ENCODE data around the gene DGKQ. TPM values are rescaled to one million over a fixed set of nuclear protein-coding genes. Genes with fewer than 3 reads are reported as not detected.

The DGKQ gene
- total and polyA plus RNA-seq, 2 experiments from 2014 or later: 4.0 to 22.4 TPM

DNA sequence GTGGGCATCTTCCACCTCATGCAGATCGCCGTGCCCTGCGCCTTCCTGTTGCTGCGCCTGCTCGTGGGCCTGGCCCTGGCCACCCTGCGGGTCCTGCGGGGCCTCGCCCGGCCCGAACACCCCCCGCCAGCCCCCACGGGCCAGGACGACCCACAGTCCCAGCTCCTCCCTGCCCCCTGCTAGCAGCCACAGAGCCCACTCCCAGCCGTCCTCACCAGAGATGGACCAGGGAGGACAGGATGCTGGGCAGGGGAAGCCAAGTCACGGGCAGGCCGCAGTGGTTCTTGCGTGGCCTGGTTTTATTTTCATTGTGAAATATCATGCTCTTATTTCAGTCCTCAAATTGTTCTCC lies 15.1 kb downstream of the DGKQ start:
- DNase-seq (ENCODE audit: low spot score) (no peak), ATAC-seq (no peak)
- no peak for TF ChIP-seq ZNF114 (CRISPR knock-in tag; IDR thresholded peaks at IDR 0.05)
- TF ChIP-seq CREB1 (CRISPR knock-in tag; IDR thresholded peaks at IDR 0.05; ENCODE audit: low read depth): no peak
- no peak for TF ChIP-seq EZH2phosphoT487 (IDR thresholded peaks at IDR 0.05; ENCODE audit: unreplicated experiment)
- TF ChIP-seq, protein P1, sequence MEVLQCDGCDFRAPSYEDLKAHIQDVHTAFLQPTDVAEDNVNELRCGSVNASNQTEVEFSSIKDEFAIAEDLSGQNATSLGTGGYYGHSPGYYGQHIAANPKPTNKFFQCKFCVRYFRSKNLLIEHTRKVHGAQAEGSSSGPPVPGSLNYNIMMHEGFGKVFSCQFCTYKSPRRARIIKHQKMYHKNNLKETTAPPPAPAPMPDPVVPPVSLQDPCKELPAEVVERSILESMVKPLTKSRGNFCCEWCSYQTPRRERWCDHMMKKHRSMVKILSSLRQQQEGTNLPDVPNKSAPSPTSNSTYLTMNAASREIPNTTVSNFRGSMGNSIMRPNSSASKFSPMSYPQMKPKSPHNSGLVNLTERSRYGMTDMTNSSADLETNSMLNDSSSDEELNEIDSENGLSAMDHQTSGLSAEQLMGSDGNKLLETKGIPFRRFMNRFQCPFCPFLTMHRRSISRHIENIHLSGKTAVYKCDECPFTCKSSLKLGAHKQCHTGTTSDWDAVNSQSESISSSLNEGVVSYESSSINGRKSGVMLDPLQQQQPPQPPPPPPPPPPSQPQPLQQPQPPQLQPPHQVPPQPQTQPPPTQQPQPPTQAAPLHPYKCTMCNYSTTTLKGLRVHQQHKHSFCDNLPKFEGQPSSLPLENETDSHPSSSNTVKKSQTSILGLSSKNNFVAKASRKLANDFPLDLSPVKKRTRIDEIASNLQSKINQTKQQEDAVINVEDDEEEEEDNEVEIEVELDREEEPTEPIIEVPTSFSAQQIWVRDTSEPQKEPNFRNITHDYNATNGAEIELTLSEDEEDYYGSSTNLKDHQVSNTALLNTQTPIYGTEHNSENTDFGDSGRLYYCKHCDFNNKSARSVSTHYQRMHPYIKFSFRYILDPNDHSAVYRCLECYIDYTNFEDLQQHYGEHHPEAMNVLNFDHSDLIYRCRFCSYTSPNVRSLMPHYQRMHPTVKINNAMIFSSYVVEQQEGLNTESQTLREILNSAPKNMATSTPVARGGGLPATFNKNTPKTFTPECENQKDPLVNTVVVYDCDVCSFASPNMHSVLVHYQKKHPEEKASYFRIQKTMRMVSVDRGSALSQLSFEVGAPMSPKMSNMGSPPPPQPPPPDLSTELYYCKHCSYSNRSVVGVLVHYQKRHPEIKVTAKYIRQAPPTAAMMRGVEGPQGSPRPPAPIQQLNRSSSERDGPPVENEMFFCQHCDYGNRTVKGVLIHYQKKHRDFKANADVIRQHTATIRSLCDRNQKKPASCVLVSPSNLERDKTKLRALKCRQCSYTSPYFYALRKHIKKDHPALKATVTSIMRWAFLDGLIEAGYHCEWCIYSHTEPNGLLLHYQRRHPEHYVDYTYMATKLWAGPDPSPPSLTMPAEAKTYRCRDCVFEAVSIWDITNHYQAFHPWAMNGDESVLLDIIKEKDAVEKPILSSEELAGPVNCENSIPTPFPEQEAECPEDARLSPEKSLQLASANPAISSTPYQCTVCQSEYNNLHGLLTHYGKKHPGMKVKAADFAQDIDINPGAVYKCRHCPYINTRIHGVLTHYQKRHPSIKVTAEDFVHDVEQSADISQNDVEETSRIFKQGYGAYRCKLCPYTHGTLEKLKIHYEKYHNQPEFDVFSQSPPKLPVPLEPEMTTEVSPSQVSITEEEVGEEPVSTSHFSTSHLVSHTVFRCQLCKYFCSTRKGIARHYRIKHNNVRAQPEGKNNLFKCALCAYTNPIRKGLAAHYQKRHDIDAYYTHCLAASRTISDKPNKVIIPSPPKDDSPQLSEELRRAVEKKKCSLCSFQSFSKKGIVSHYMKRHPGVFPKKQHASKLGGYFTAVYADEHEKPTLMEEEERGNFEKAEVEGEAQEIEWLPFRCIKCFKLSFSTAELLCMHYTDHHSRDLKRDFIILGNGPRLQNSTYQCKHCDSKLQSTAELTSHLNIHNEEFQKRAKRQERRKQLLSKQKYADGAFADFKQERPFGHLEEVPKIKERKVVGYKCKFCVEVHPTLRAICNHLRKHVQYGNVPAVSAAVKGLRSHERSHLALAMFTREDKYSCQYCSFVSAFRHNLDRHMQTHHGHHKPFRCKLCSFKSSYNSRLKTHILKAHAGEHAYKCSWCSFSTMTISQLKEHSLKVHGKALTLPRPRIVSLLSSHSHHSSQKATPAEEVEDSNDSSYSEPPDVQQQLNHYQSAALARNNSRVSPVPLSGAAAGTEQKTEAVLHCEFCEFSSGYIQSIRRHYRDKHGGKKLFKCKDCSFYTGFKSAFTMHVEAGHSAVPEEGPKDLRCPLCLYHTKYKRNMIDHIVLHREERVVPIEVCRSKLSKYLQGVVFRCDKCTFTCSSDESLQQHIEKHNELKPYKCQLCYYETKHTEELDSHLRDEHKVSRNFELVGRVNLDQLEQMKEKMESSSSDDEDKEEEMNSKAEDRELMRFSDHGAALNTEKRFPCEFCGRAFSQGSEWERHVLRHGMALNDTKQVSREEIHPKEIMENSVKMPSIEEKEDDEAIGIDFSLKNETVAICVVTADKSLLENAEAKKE (CRISPR knock-in tag; IDR thresholded peaks at IDR 0.05): no peak
- TF ChIP-seq, protein P2, sequence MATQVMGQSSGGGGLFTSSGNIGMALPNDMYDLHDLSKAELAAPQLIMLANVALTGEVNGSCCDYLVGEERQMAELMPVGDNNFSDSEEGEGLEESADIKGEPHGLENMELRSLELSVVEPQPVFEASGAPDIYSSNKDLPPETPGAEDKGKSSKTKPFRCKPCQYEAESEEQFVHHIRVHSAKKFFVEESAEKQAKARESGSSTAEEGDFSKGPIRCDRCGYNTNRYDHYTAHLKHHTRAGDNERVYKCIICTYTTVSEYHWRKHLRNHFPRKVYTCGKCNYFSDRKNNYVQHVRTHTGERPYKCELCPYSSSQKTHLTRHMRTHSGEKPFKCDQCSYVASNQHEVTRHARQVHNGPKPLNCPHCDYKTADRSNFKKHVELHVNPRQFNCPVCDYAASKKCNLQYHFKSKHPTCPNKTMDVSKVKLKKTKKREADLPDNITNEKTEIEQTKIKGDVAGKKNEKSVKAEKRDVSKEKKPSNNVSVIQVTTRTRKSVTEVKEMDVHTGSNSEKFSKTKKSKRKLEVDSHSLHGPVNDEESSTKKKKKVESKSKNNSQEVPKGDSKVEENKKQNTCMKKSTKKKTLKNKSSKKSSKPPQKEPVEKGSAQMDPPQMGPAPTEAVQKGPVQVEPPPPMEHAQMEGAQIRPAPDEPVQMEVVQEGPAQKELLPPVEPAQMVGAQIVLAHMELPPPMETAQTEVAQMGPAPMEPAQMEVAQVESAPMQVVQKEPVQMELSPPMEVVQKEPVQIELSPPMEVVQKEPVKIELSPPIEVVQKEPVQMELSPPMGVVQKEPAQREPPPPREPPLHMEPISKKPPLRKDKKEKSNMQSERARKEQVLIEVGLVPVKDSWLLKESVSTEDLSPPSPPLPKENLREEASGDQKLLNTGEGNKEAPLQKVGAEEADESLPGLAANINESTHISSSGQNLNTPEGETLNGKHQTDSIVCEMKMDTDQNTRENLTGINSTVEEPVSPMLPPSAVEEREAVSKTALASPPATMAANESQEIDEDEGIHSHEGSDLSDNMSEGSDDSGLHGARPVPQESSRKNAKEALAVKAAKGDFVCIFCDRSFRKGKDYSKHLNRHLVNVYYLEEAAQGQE (IDR thresholded peaks at IDR 0.05; ENCODE audit: unreplicated experiment): no peak
- TF ChIP-seq, protein P3, sequence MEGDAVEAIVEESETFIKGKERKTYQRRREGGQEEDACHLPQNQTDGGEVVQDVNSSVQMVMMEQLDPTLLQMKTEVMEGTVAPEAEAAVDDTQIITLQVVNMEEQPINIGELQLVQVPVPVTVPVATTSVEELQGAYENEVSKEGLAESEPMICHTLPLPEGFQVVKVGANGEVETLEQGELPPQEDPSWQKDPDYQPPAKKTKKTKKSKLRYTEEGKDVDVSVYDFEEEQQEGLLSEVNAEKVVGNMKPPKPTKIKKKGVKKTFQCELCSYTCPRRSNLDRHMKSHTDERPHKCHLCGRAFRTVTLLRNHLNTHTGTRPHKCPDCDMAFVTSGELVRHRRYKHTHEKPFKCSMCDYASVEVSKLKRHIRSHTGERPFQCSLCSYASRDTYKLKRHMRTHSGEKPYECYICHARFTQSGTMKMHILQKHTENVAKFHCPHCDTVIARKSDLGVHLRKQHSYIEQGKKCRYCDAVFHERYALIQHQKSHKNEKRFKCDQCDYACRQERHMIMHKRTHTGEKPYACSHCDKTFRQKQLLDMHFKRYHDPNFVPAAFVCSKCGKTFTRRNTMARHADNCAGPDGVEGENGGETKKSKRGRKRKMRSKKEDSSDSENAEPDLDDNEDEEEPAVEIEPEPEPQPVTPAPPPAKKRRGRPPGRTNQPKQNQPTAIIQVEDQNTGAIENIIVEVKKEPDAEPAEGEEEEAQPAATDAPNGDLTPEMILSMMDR (conservative IDR thresholded peaks at IDR 0.05; ENCODE audit: low read depth in 2 of 2): no peak
- TF ChIP-seq STAT1 (IDR thresholded peaks at IDR 0.05; ENCODE audit: unreplicated experiment): no peak
- TF ChIP-seq EZH2 (IDR thresholded peaks at IDR 0.05; ENCODE audit: low read depth, unreplicated experiment): no peak
- TF ChIP-seq, protein P4, sequence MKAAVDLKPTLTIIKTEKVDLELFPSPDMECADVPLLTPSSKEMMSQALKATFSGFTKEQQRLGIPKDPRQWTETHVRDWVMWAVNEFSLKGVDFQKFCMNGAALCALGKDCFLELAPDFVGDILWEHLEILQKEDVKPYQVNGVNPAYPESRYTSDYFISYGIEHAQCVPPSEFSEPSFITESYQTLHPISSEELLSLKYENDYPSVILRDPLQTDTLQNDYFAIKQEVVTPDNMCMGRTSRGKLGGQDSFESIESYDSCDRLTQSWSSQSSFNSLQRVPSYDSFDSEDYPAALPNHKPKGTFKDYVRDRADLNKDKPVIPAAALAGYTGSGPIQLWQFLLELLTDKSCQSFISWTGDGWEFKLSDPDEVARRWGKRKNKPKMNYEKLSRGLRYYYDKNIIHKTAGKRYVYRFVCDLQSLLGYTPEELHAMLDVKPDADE (IDR thresholded peaks at IDR 0.05): no peak
- no peak for TF ChIP-seq POLR2AphosphoS5 (IDR thresholded peaks at IDR 0.05; ENCODE audit: low read depth)
- no peak for TF ChIP-seq NANOG (IDR thresholded peaks at IDR 0.05; ENCODE audit: borderline replicate concordance)
- TF ChIP-seq JUNB (IDR thresholded peaks at IDR 0.05; ENCODE audit: unreplicated experiment): no peak
- TF ChIP-seq ZNF331 (CRISPR knock-in tag; IDR thresholded peaks at IDR 0.05; ENCODE audit: low read depth): no peak
- no peak overlapping the region for H3K4me2 ChIP-seq
- H3K36me3 ChIP-seq (ENCODE audit: insufficient read depth): no peaks in the 10 kb centered on the region
- no peaks in the 10 kb centered on the region for H3K79me2 ChIP-seq (replicated peaks; ENCODE audit: insufficient read depth)
- no peak overlapping the region for H3K27ac ChIP-seq (ENCODE audit: low read depth)
- no peak overlapping the region for H3K27ac Mint-ChIP-seq
- H3K4me1 ChIP-seq (ENCODE audit: insufficient read depth): no peaks in the 10 kb centered on the region
- no peaks in the 10 kb centered on the region for H3F3A ChIP-seq (replicated peaks; ENCODE audit: low read depth)
- no peaks in the 10 kb centered on the region; the same call in 2 of the 3 replicates for H3K36me3 Mint-ChIP-seq (ENCODE audit: low read depth)
- no peak overlapping the region for H3K4me3 ChIP-seq
- no peaks in the 10 kb centered on the region for H3K4me1 Mint-ChIP-seq
- H2AFZ ChIP-seq: no peak overlapping the region
- no peaks in the 10 kb centered on the region for H3K9me3 Mint-ChIP-seq
- no peaks in the 10 kb centered on the region for H3K27me3 Mint-ChIP-seq (ENCODE audit: insufficient read depth, low read depth, poor library complexity)
- no peaks in the 10 kb centered on the region; the same call in 1 of the 2 replicates for H4K20me1 ChIP-seq (replicated peaks; ENCODE audit: insufficient read depth)
- H3K27me3 ChIP-seq (ENCODE audit: insufficient read depth): no peaks in the 10 kb centered on the region
- no peaks in the 10 kb centered on the region for H3K9me2 ChIP-seq (ENCODE audit: insufficient read depth)
- H3K4me3 Mint-ChIP-seq: no peak overlapping the region

All from GM23338 (cell line).